Embryonic facial prominence (tissue), 1 donor: ENCODE data around the gene TAF4.
"Not testable (repeated sequence)": the region's sequence is repeated elsewhere in the genome, so short reads cannot be mapped to it uniquely, and the experiment has no call there.

ENCODE experiments used
- DNase-seq: peaks from one replicate; pipeline ENCODE4 v3.0.0-alpha.2; 2016; ENCODE audit errors: extremely low spot score

The TAF4 gene

GRCh38 chr20:62003567-62004405 lies 61.9 kb downstream of the TAF4 start:
- no peak for DNase-seq

- DNase-seq = no peak
Observed at GRCh38 chr20:62002882-62003480, 62.7 kb downstream of the TAF4 start.

- no peak for DNase-seq
Observed at GRCh38 chr20:62001178-62001715, 64.4 kb downstream of the TAF4 start.

- no peak for DNase-seq
Observed at GRCh38 chr20:61998343-61999121, 67.1 kb downstream of the TAF4 start.

- DNase-seq = no peak
Observed at GRCh38 chr20:61997891-61998290, 67.8 kb downstream of the TAF4 start.

GRCh38 chr20:61997372-61997771 lies 68.3 kb downstream of the TAF4 start:
- DNase-seq = no peak

GRCh38 chr20:61994546-61994945 lies 71.1 kb downstream of the TAF4 start:
- DNase-seq = no peak

GRCh38 chr20:61993058-61993457 lies 72.6 kb downstream of the TAF4 start:
- DNase-seq = no peak

GRCh38 chr20:61991476-61991875 lies 74.2 kb downstream of the TAF4 start:
- DNase-seq = no peak

GRCh38 chr20:61990484-61990883 lies 75.2 kb downstream of the TAF4 start:
- no peak for DNase-seq

GRCh38 chr20:61989741-61990140 lies 75.9 kb downstream of the TAF4 start:
- DNase-seq = no peak

GRCh38 chr20:61988665-61989064 lies 77.0 kb downstream of the TAF4 start:
- DNase-seq = no peak

- no peak for DNase-seq
Observed at GRCh38 chr20:61986762-61987321, 78.8 kb downstream of the TAF4 start.

- DNase-seq = no peak
Observed at GRCh38 chr20:61985096-61985495, 80.6 kb downstream of the TAF4 start.

- not testable (repeated sequence) for DNase-seq
Observed at GRCh38 chr20:61984431-61984830, 81.2 kb downstream of the TAF4 start.

- DNase-seq = no peak
Observed at GRCh38 chr20:61983965-61984364, 81.7 kb downstream of the TAF4 start.

- no peak for DNase-seq
Observed at GRCh38 chr20:61982951-61983315, 82.7 kb downstream of the TAF4 start.

- DNase-seq = no peak
Observed at GRCh38 chr20:61982191-61982950, 83.3 kb downstream of the TAF4 start.

GRCh38 chr20:61981691-61982090 lies 84.0 kb downstream of the TAF4 start:
- DNase-seq = not testable (repeated sequence)

GRCh38 chr20:61980647-61981583 lies 84.8 kb downstream of the TAF4 start:
- no peak for DNase-seq
